ENCODE results near the gene EXOC4.

- TF ChIP-seq POLR2A (IDR thresholded peaks at IDR 0.05), result no peak
- no peak for TF ChIP-seq POLR2AphosphoS5 (IDR thresholded peaks at IDR 0.05)
- TF ChIP-seq CTCF (IDR thresholded peaks at IDR 0.05), result no peak
- no peak for TF ChIP-seq EP300 (IDR thresholded peaks at IDR 0.05)
Measured at GRCh38 chr7:133781486-133782090, 528.7 kb downstream of the EXOC4 start.

Measured in sigmoid colon (tissue), 4 donors.